Measurements from ENCODE around the gene CANT1. TPM values are rescaled to one million over a fixed set of nuclear protein-coding genes. Genes with fewer than 3 reads are reported as not detected.

Gene CANT1
- total RNA-seq, 4 donors from 2014 or later = 56.9 to 125 (median 80.0) TPM

GRCh38 chr17:79012563-79013134 lies 3.1 kb upstream of the CANT1 start:
- Histone ChIP-seq H3K4me3 (no peak overlapping the region), H3K4me1 (peaks cover 4 to 22% (median 13%) of the 10 kb centered on the region in 4 donors), H3K27me3 (no peaks in the 10 kb centered on the region), H3K36me3 (no peaks in the 10 kb centered on the region), H3K27ac (no peak overlapping the region), H3K9me3 (no peaks in the 10 kb centered on the region)
- no peak for TF ChIP-seq POLR2A (IDR thresholded peaks at IDR 0.05)
- TF ChIP-seq, protein P1, sequence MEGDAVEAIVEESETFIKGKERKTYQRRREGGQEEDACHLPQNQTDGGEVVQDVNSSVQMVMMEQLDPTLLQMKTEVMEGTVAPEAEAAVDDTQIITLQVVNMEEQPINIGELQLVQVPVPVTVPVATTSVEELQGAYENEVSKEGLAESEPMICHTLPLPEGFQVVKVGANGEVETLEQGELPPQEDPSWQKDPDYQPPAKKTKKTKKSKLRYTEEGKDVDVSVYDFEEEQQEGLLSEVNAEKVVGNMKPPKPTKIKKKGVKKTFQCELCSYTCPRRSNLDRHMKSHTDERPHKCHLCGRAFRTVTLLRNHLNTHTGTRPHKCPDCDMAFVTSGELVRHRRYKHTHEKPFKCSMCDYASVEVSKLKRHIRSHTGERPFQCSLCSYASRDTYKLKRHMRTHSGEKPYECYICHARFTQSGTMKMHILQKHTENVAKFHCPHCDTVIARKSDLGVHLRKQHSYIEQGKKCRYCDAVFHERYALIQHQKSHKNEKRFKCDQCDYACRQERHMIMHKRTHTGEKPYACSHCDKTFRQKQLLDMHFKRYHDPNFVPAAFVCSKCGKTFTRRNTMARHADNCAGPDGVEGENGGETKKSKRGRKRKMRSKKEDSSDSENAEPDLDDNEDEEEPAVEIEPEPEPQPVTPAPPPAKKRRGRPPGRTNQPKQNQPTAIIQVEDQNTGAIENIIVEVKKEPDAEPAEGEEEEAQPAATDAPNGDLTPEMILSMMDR (IDR thresholded peaks at IDR 0.05) = no peak
- peak in 1 of 3 donors; percentile 17 for DNase-seq

DNA sequence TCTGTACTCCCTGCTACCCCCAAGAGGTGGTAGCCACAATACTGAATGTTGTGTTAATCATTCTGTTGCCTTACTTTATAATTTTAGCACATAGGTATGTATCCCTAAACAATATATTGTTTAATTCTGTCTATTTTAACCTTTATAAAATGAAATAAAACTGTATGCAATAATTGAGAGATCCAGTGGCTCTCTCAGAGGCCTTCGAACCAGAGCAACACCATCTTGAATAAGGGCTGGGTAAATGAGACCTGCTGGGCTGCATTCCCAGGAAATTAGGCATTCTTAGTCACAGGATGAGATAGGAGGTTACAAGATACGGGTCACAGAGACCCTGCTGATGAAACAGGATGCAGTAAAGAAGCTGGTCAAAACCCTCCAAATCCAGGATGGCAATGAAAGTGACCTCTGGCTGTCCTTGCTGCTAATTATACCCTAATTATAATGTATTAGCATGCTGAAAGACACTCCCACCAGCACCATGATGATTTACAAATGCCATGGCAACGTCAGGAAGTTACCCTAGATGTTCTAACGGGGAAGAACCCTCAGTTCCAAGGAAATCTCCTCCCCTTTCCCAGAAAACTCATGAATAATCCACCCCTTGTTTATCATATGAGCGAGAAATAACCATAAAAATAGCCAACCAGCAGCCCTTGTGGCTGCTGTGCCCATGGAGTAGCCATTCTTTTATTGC lies 2.0 kb upstream of the CANT1 start:
- Histone ChIP-seq H3K9me3 (no peaks in the 10 kb centered on the region), H3K4me1 (peaks cover 8 to 33% (median 14%) of the 10 kb centered on the region in 4 donors), H3K27ac (no peak overlapping the region), H3K27me3 (no peaks in the 10 kb centered on the region), H3K36me3 (no peaks in the 10 kb centered on the region), H3K4me3 (no peak overlapping the region)
- TF ChIP-seq, protein P1 (IDR thresholded peaks at IDR 0.05) = no peak
- no peak for TF ChIP-seq POLR2A (IDR thresholded peaks at IDR 0.05)
- peak in 1 of 3 donors; percentile 4 for DNase-seq

DNA sequence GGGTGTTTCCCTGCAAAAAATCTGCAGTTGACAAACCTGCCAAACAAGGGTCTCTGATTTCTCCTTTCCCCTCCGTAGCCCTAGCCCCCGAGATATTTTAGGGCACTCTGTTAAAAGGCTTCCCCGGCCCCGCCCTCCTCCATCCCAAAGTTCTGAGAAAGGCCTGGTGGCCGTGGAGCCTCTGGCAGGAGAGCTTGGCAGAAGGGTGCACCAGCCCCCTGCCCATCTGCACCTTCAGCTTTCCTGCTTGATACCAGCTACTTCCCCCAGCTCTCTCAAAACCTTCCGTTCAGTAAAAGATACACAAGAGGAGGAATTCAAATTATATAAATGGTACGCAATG lies 711 bp upstream of the CANT1 start:
- Histone ChIP-seq H3K36me3 (no peaks in the 10 kb centered on the region), H3K4me1 (peaks cover 10 to 46% (median 17%) of the 10 kb centered on the region in 4 donors), H3K4me3 (peak overlapping the region; percentile 72 to 100 (median 98)), H3K27me3 (no peaks in the 10 kb centered on the region), H3K9me3 (no peaks in the 10 kb centered on the region), H3K27ac (peak overlapping the region; percentile 86 to 99 (median 92))
- TF ChIP-seq, protein P1 (IDR thresholded peaks at IDR 0.05) = no peak
- no peak for TF ChIP-seq POLR2A (IDR thresholded peaks at IDR 0.05)
- DNase-seq = peak in 1 of 3 donors; percentile 45

DNA sequence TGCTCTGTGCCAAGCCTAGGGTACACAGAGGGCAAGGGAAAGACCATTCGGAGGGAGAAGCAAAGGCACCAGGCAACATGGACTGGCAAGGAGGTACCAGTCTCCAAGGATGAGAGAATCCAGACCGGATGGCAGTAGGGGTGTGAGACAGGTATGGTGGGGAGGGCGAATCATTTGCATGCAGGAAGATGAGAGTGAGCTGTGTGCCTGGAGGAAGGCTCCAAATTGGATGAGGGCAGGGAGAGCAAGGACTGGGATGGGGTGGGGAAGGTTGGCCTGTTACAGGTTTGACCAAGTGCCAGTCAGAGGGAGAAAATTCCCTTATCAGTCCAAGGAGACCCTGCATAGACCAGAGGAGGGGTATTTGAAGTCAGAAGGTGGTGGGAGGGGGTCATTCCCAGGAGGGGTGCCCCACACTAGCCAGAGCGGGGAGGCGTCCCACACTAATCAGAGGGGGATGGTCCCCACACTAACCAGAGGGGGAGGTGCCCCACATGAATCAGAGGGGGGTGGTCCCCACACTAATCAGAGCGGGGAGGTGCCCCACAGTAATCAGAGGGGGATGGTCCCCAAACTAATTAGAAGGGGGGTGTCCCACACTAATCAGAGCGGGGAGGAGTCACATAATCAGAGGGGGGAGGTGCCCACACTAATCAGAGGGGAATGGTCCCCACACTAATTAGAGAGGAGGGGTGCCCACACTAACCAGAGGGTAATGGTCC lies 737 bp downstream of the CANT1 start:
- peak in 1 of 3 donors; percentile 41 for DNase-seq
- H3K4me1 ChIP-seq = peaks cover 10 to 49% (median 17%) of the 10 kb centered on the region in 4 donors

More for the DNA sequence above, 737 bp downstream of the CANT1 start:
- Histone ChIP-seq H3K4me3 (peak overlapping the region; percentile 72 to 100 (median 98)), H3K36me3 (no peaks in the 10 kb centered on the region), H3K27ac (peak overlapping the region; percentile 86 to 99 (median 92)), H3K9me3 (no peaks in the 10 kb centered on the region), H3K27me3 (no peaks in the 10 kb centered on the region)
- TF ChIP-seq POLR2A (IDR thresholded peaks at IDR 0.05) = no peak
- TF ChIP-seq, protein P1 (IDR thresholded peaks at IDR 0.05) = no peak
